H9 (cell line): Measurements from ENCODE around the gene ELAC1. TPM values are rescaled to one million over a fixed set of nuclear protein-coding genes. Genes with fewer than 3 reads are reported as not detected.

Source experiments
- DNase-seq: peaks from one replicate; pipeline ENCODE4 v3.0.0-alpha.2; 2017
- H2AFZ ChIP-seq: one replicate; pipeline ENCODE4 v1.6.1; 2013; ENCODE audit warnings: mild to moderate bottlenecking, low read length, control low read depth, moderate library complexity
- H2AK5ac ChIP-seq: 2 replicates; pipeline ENCODE4 v1.6.1; 2013; ENCODE audit warnings: low read length, control low read depth, mixed read lengths; ENCODE audit not compliant: insufficient read length
- H2BK120ac ChIP-seq: one replicate; pipeline ENCODE4 v1.6.1; 2013; ENCODE audit warnings: low read depth, mild to moderate bottlenecking, low read length, control low read depth, inconsistent platforms; ENCODE audit not compliant: poor library complexity, severe bottlenecking
- H2BK12ac ChIP-seq: 2 replicates; pipeline ENCODE4 v1.6.1; 2013; ENCODE audit warnings: low read length, control low read depth, mixed read lengths, low read depth; ENCODE audit not compliant: insufficient read length
- H2BK15ac ChIP-seq: 2 replicates; pipeline ENCODE4 v1.6.1; 2013; ENCODE audit warnings: low read depth, low read length, control low read depth
- H2BK20ac ChIP-seq: one replicate; pipeline ENCODE4 v1.6.1; 2013; ENCODE audit warnings: low read depth, mild to moderate bottlenecking, low read length, control low read depth, inconsistent platforms; ENCODE audit not compliant: poor library complexity, severe bottlenecking
- H2BK5ac ChIP-seq: 2 replicates; pipeline ENCODE4 v1.6.1; 2013; ENCODE audit warnings: low read length, control low read depth, mixed read lengths; ENCODE audit not compliant: insufficient read length
- H3K14ac ChIP-seq: 2 replicates; pipeline ENCODE4 v1.6.1; 2013; ENCODE audit warnings: low read length, control low read depth; ENCODE audit not compliant: insufficient read depth
- H3K18ac ChIP-seq: 2 replicates; pipeline ENCODE4 v1.6.1; 2013; ENCODE audit warnings: low read depth, mild to moderate bottlenecking, mixed read lengths, low read length, control low read depth; ENCODE audit not compliant: insufficient read length
- H3K23ac ChIP-seq: 2 replicates; pipeline ENCODE4 v1.6.1; 2013; ENCODE audit warnings: low read length, control low read depth, mixed read lengths, low read depth; ENCODE audit not compliant: insufficient read length
- H3K23me2 ChIP-seq: 2 replicates; pipeline ENCODE4 v1.6.1; 2013; ENCODE audit warnings: low read depth, mild to moderate bottlenecking, mixed read lengths, low read length, control low read depth; ENCODE audit not compliant: insufficient read length, poor library complexity, severe bottlenecking
- H3K27ac ChIP-seq: 2 replicates; pipeline ENCODE4 v1.5.1; 2013; ENCODE audit warnings: low read length, control low read depth, mixed read lengths, low read depth; ENCODE audit not compliant: insufficient read length
- H3K27me3 ChIP-seq: 2 replicates; pipeline ENCODE4 v1.6.1; 2013; ENCODE audit warnings: low read length, control low read depth, inconsistent platforms; ENCODE audit not compliant: insufficient read depth
- H3K4ac ChIP-seq: 2 replicates; pipeline ENCODE4 v1.6.1; 2013; ENCODE audit warnings: low read depth, mild to moderate bottlenecking, control low read depth, inconsistent platforms, low read length, moderate library complexity
- H3K4me1 ChIP-seq: 2 replicates; pipeline ENCODE4 v1.6.1; 2013; ENCODE audit warnings: low read length, control low read depth, inconsistent platforms; ENCODE audit not compliant: insufficient read depth
- H3K4me2 ChIP-seq: 2 replicates; pipeline ENCODE4 v1.6.1; 2013; ENCODE audit warnings: low read length, control low read depth, mixed read lengths; ENCODE audit not compliant: insufficient read length, insufficient read depth
- H3K56ac ChIP-seq: 2 replicates; pipeline ENCODE4 v1.6.1; 2013; ENCODE audit warnings: low read depth, mild to moderate bottlenecking, mixed read lengths, low read length, control low read depth; ENCODE audit not compliant: insufficient read length
- H3K79me1 ChIP-seq: 2 replicates; pipeline ENCODE4 v1.6.1; 2013; ENCODE audit warnings: low read depth, mild to moderate bottlenecking, moderate library complexity, low read length, control low read depth, inconsistent platforms; ENCODE audit not compliant: insufficient read depth, poor library complexity, severe bottlenecking
- H3K79me2 ChIP-seq: 2 replicates; pipeline ENCODE4 v1.6.1; 2013; ENCODE audit warnings: low read length, control low read depth, inconsistent platforms; ENCODE audit not compliant: insufficient read depth
- H3K9ac ChIP-seq: 2 replicates; pipeline ENCODE4 v1.6.1; 2013; ENCODE audit warnings: low read length, control low read depth, mixed read lengths; ENCODE audit not compliant: insufficient read length; ENCODE audit errors: extremely low read depth
- H3K9me3 ChIP-seq: one replicate; pipeline ENCODE4 v1.6.1; 2013; ENCODE audit warnings: low read depth, low read length, inconsistent platforms; ENCODE audit not compliant: control insufficient read depth
- H3T11ph ChIP-seq: one replicate; pipeline ENCODE4 v1.6.1; 2013; ENCODE audit warnings: mild to moderate bottlenecking, low read length, control low read depth, inconsistent platforms
- H4K20me1 ChIP-seq: one replicate; pipeline ENCODE4 v1.6.1; 2013; ENCODE audit not compliant: control insufficient read depth, insufficient read length, insufficient read depth
- H4K5ac ChIP-seq: 2 replicates; pipeline ENCODE4 v1.6.1; 2013; ENCODE audit warnings: low read depth, mild to moderate bottlenecking, mixed read lengths, low read length, control low read depth; ENCODE audit not compliant: insufficient read length
- H4K8ac ChIP-seq: replicated peaks from 2 replicates; pipeline ENCODE4 v1.6.1; 2013; ENCODE audit warnings: low read length, control low read depth, mixed read lengths, low read depth; ENCODE audit not compliant: insufficient read length
- H4K91ac ChIP-seq: 2 replicates; pipeline ENCODE4 v1.6.1; 2013; ENCODE audit warnings: low read depth, mild to moderate bottlenecking, moderate library complexity, mixed read lengths, low read length, control low read depth; ENCODE audit not compliant: insufficient read length
- H3K27ac Mint-ChIP-seq, 3 experiments: 2 replicates in 2 of 3; 3 replicates in 1 of 3; pipeline ENCODE4 v1.8.0; 2020 to 2021; ENCODE audit warnings: mixed read lengths in 3 of 3, mild to moderate bottlenecking in 1 of 3, moderate library complexity in 1 of 3
- H3K27me3 Mint-ChIP-seq: 2 replicates; pipeline ENCODE4 v1.8.0; 2021; ENCODE audit warnings: low read depth, mild to moderate bottlenecking, moderate library complexity, mixed read lengths
- H3K36me3 Mint-ChIP-seq, 3 experiments: 2 replicates in 2 of 3; 3 replicates in 1 of 3; pipeline ENCODE4 v1.8.0; 2020 to 2021; ENCODE audit warnings: low read depth in 3 of 3, mixed read lengths in 3 of 3; ENCODE audit not compliant: insufficient read depth in 1 of 3
- H3K4me1 Mint-ChIP-seq, 2 experiments: 2 replicates each; pipeline ENCODE4 v1.8.0; 2020; ENCODE audit warnings: mixed read lengths in 2 of 2
- H3K4me3 Mint-ChIP-seq, 2 experiments: 2 replicates in 1 of 2; 3 replicates in 1 of 2; pipeline ENCODE4 v1.8.0; 2020 to 2021; ENCODE audit warnings: mild to moderate bottlenecking in 2 of 2, mixed read lengths in 2 of 2, moderate library complexity in 1 of 2
- H3K9me3 Mint-ChIP-seq, 2 experiments: 2 replicates in 1 of 2; 3 replicates in 1 of 2; pipeline ENCODE4 v1.8.0; 2020; ENCODE audit warnings: mild to moderate bottlenecking in 2 of 2, mixed read lengths in 2 of 2, moderate library complexity in 1 of 2
- WGBS: extraction: QIAGEN DNeasy Blood & Tissue Kit; methylation state at CpG from one replicate; pipeline ENCODE4 v1.1.7; 2013; ENCODE audit warnings: missing lambda C conversion rate, low lambda C conversion rate, mixed read lengths; ENCODE audit not compliant: insufficient read length; ENCODE audit errors: extremely low coverage; 5-methylcytosine and 5-hydroxymethylcytosine counted together
- total RNA-seq: library from RNA; stranded (reverse); gene quantifications from 2 replicates; pipeline ENCODE4 v1.2.1, GENCODE V29; 2021
- TF ChIP-seq, protein P1 (sequence below): fragments of 200-600 bp; sonication (generic); conservative IDR thresholded peaks from 3 replicates; pipeline ENCODE4 v1.8.0; 2021; ENCODE audit warnings: antibody characterized with exemption, mild to moderate bottlenecking

Gene ELAC1
- total RNA-seq, 1 experiment from 2014 or later, result 5.7 TPM

DNA sequence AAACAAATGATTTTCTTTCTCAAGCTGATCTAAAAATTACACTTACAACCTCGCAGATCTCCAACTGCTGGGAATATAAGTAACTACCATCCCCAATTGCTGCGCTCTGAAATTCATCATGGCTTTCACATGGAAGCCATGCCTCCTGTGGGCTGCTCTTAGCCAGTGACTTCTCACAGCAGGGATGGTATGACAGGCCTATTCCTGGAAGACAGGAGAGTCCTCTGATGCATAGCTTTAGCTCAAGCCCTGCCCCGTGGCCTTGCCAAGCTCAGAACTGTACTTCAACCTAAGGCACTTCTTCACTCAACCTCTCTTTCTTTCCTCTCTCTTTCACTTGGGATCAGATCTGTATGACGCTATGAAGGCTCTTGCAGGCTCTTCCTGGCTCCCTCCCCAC is 12.6 kb upstream of the ELAC1 start:
- H3K27me3 Mint-ChIP-seq, result no peaks in the 10 kb centered on the region; the same call in 1 of the 2 replicates

More for the DNA sequence above, 12.6 kb upstream of the ELAC1 start:
- Histone ChIP-seq H2BK20ac (no peak overlapping the region), H3K79me2 (no peaks in the 10 kb centered on the region), H3K9me3 (no peaks in the 10 kb centered on the region), H3K18ac (no peak overlapping the region), H3K27me3 (no peaks in the 10 kb centered on the region), H4K91ac (no peak overlapping the region), H4K20me1 (no peaks in the 10 kb centered on the region), H2AK5ac (no peak overlapping the region), H3K23ac (no peak overlapping the region), H3K14ac (no peak overlapping the region), H3K4me2 (no peak overlapping the region), H4K5ac (no peak overlapping the region), H2BK12ac (no peak overlapping the region), H3K4me1 (no peaks in the 10 kb centered on the region; the same call in 1 of the 2 replicates), H3K27ac (no peak overlapping the region), H2BK15ac (no peak overlapping the region), H2BK120ac (no peak overlapping the region), H4K8ac (no peak overlapping the region), H2AFZ (no peak overlapping the region), H3K23me2 (no peaks in the 10 kb centered on the region), H3K4ac (no peak overlapping the region), H3T11ph (no peak overlapping the region), H3K79me1 (no peaks in the 10 kb centered on the region), H3K56ac (no peak overlapping the region), H2BK5ac (no peak overlapping the region), H3K9ac (no peak overlapping the region)
- peaks cover 0 to 3% of the 10 kb centered on the region in 2 experiments; a peak in 1 of 5 replicates for H3K9me3 Mint-ChIP-seq
- no peak overlapping the region for H3K4me3 Mint-ChIP-seq
- H3K4me1 Mint-ChIP-seq, result peaks cover 8 to 10% of the 10 kb centered on the region in 2 experiments
- no CpG with 5 or more reads among the region's 4 CpGs for WGBS
- H3K36me3 Mint-ChIP-seq, result no peaks in the 10 kb centered on the region
- peak overlapping the region in 1 of 3 experiments; percentile 5; a peak in 1 of 7 replicates for H3K27ac Mint-ChIP-seq
- TF ChIP-seq, protein P1, sequence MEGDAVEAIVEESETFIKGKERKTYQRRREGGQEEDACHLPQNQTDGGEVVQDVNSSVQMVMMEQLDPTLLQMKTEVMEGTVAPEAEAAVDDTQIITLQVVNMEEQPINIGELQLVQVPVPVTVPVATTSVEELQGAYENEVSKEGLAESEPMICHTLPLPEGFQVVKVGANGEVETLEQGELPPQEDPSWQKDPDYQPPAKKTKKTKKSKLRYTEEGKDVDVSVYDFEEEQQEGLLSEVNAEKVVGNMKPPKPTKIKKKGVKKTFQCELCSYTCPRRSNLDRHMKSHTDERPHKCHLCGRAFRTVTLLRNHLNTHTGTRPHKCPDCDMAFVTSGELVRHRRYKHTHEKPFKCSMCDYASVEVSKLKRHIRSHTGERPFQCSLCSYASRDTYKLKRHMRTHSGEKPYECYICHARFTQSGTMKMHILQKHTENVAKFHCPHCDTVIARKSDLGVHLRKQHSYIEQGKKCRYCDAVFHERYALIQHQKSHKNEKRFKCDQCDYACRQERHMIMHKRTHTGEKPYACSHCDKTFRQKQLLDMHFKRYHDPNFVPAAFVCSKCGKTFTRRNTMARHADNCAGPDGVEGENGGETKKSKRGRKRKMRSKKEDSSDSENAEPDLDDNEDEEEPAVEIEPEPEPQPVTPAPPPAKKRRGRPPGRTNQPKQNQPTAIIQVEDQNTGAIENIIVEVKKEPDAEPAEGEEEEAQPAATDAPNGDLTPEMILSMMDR, result no peak
- DNase-seq, result peak; percentile 33
